Stimulated activated CD4-positive, alpha-beta T cell treated with anti-CD3 and anti-CD28 coated beads, Interleukin-2, amount 100 ng/mL, for 48 hours (primary cell): Measurements from ENCODE around the gene ABCC9.
"Not testable (repeated sequence)": the region's sequence is repeated elsewhere in the genome, so short reads cannot be mapped to it uniquely, and the experiment has no call there.

Experiments used
- DNase-seq, 2 donors: peaks; one replicate each; pipeline ENCODE4 v3.0.0-alpha.2; 2020

ABCC9 gene

DNA sequence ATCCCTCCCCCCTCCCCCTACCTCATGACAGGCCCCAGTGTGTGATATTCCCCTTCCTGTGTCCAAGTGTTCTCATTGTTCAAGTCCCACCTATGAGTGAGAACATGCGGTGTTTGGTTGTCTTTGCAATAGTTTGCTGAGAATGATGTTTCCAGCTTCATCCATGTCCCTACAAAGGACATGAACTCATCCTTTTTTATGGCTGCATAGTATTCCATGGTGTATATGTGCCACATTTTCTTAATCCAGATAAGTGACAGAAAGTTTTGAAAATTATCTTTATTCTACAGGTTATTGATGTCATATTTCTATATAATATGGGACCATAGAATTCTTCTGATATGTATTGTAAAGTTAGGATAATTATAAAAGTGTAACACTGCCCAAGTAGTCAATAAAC is 11.3 kb downstream of the ABCC9 start:
- DNase-seq, result not testable (repeated sequence)

DNA sequence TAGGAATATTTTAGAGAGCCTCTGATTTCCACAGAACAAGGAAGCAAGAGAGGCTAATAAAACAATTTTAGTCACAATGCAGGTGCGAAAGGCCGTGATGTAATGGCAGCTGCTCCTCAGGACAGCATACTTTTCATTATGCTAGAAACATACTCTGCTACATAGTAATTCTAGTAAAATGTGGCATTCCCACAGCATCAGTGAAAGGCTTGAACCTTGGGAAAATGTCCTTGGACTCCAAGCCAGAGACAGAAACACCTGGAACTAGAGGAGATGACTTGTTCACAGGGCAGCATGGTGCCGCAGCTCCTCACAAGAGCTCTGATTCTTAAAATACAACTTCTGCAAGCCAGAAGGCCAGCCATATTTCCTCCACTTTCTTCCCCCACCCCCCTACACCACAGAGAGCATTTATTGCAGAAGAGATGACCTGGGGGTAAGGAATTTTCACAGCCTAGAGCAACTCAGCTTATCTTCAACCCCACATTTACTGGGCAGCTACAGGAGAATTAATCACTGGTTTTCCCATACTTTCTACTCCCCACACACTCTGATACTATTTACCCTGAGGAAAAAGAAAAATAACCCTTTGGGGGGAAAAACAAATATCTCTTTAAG is 15.8 kb downstream of the ABCC9 start:
- DNase-seq, result no peak

DNA sequence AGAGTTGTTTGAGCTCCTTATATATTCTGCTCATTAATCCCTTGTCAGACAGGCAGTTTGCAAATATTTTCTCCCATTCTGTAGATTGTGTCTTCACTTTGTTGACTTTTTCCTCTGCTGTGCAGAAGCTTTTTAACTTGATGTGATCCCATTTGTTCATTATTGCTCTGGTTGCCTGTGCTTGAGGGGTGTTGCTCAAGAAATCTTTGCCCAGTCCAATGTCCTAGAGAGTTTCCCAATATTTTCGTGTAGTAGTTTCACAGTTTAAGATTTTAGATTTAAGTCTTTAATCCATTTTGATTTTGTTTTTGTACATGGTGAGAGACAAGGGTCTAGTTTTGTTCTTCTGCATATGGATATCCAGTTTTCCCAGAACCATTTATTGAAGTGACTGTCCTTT is 19.8 kb downstream of the ABCC9 start:
- DNase-seq, result no peak

DNA sequence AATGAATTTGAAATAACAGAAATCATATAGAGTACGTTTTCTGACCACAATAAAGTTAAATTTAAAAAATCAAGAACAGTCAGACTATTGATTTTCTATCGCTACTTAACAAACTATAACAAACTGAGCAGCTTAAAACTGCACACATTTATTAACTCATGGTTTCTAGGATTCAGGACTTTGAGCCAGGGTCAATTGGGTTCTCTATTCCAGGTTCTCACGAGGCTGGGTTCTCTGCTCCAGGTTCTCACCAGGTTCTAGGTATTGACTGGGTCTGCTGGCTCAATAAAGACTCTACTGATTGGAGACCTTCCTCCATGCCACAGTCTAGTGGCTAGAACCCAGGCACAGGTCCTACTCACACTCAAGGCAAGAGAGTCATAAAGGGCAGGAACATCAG is 22.8 kb downstream of the ABCC9 start:
- DNase-seq, result no peak

DNA sequence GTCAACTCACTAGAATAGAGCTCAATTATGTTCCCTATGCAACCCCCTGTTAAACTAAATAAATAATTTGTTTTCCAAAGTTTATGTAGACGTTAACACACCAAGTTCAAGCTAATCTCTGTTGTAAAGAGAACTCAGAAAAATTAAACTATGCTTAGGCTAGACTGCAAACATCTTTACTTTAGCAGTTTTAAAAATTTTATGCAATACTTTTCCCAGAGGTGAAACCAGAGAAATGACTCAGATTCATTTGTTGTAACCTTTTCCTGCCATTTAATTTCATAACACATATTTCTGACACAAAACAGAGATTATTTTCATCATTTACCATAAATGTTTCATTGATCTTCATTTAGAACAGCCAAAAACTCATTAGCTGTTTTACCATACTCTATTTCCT is 27.4 kb downstream of the ABCC9 start:
- no peak for DNase-seq

DNA sequence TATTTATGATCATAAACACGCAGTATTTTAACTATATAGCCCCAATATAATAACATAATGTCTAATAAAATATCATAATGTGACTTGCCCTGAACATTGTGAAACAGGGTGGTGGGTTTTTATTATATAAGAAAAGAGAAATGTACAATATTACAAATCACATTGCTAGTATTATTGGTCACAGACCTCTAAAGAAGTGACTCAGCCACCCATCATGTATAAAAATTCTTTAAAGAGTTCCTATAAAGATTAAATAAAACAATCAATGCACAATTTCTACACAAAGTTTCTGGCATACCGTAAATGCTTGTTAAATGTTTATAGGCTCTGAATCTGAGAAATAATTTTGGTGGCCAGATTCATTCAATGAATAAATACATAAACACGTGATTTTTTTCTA is 28.9 kb downstream of the ABCC9 start:
- DNase-seq, result no peak

DNA sequence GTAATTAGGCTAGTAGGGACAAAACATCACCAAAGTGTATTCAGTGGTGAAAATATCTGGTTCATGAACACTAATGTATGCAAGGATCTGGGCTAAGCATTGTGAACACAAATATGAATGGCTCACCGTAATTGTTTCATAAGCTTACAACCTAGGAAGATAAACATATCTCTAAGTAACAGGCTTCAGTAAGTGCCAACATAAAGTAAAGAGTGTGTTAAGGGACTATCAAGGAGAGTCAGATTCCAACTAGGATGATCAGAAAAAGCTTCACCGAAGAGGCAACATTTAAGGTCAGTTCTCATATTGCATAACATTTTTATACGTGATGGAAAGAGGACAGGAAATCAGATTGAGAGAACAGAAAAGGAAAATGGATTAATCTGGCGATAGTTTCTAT is 29.4 kb downstream of the ABCC9 start:
- DNase-seq, result no peak

DNA sequence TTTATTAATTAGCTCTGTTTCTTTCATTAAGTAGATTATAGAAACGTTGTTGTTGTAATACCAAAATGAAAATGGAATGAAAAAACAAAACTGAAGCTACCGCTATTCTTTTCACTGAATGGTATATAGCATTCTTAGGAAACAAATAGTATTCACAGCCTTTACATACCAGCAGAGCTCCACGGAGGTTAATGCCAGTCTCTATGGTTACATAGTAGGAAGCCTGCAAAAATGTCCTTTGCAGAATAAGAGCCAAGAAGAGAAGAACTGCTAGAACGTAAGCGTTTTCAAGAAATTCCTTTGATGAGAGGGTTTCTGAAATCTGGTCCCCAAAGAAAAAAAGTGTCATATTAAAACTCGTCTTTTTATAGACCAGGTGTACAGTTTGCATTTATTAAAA is 30.6 kb downstream of the ABCC9 start:
- no peak for DNase-seq

DNA sequence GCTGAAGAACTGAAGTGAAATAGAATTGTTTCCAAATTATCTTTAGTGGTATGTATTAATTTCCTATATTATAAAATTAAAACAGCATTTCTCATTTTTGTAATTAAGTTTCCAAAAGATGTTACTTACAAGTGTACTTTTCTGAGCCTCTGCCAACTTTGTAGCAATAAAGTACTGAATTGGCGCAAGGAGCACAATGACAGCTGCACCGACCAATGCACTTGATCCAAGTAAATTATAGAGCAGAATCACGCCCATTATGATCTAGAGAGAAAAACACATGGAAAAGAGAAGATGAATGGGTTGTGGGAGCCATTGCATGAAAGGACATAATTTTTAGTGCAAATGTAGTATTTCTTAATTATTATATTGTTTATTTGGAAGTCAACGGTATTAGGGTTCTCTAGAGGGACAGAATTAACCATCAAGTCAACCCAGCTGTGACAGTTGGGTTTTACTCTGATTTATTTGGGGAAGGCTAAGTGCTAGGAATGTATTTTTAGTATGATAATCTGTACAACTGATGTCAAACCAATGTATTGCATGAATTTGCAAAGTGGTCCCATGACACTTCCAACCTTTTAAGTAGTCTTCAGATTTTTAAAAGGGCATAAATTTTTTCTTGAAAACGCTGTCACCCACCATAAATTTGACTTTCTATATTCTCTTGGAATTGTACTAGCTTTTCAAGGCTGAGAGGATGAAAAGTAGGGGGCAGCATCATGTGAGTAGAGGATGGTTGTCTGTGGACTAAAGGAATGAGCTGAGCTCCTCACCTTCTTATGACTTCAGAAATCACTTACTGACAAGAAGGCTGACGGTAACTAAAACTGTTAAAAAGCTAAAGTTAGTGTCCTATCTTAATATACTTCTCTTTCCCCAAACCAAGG is 33.0 kb downstream of the ABCC9 start:
- no peak for DNase-seq

DNA sequence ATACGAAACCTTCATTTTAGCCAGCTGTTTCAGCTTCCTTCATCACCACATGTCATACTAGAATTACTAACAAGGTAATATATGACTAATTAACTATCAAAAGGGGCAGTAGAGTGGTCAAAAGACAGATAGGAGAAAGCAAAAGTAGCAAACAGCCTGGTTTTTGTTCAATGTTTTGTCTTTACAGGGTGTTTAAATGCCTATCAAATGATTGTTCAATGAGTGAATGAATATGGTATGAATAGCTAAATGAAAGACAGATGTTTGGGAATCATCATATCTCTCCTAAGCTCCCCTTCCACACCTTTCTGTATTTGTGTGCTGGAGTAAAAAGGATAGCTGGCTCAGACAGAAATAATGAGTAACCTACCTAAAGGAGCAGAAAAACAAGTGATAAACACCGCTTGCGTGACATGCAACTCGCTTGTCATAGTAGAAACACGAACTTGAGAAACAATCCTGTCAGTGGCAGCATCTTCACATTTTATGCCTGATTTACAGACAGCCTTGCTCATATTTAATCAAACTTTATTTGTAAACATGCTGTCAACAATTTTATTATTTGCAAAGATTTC is 34.2 kb downstream of the ABCC9 start:
- no peak for DNase-seq

DNA sequence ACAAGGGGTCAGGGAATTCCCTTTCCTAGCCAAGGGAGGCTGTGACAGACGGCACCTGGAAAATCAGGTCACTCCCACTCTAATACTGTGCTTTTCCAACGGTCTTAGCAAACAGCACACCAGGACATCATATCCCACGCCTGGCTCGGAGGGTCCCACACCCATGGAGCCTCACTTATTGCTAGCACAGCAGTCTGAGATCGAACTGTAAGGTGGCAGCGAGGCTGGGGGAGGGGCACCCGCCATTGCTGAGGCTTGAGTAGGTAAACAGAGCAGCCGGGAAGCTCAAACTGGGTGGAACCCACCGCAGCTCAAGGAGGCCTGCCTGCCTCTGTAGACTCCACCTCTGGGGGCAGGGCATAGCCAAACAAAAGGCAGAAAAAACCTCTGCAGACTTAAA is 41.7 kb downstream of the ABCC9 start:
- not testable (repeated sequence) for DNase-seq

DNA sequence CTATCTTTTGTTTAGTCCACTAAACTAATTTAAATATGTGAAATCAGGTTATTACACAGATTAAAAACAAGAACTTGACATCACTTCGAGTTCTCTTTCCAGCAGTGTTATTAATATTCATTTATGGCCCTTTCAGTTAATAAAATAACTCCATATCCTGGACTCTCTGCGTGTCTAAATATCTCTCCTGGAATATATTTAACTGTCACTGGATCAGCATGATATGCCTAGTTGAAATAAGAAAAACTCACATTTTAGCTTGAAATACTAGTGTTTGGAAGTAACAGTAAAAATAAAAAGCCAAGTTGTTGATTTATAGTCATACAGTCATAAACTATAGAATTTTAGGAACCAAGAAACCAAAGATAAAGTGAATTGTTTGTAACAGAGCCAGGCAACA is 45.6 kb downstream of the ABCC9 start:
- no peak for DNase-seq

DNA sequence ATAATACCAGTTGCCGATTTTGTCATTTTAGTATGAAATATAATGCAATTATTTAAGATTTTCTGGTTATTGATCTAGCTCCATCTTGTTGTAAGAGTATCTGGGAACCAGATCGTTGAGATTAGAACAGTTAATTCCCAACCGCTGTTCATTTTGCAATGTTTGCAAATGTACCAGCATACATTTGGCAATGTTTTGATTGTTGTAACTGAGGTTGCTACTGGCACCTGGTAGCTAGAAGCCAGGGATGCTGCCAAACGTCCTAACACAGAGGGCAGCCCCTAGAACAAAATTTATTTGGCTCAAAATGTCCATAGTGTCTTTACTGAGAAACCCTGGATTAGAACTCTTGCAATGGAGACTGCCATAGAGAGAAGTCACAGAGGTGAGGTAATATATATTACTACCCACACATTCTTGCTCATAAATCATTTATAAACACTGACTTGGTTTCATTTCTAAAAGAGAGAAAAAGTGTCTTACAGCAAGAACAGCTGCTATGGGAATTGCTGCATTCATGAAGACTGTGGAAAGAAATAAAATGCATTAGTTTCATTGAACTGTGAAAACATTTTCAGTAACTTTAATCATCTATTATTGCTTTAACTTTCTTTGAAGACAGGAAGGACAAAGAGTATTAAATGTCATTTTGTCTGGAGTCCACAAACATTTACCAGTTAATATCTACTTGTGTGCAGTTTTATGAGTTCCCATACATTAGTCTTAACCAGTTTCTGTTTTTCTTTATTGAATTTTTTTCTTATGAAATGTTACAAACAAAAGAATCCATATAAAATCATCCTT is 46.2 kb downstream of the ABCC9 start:
- DNase-seq, result no peak

DNA sequence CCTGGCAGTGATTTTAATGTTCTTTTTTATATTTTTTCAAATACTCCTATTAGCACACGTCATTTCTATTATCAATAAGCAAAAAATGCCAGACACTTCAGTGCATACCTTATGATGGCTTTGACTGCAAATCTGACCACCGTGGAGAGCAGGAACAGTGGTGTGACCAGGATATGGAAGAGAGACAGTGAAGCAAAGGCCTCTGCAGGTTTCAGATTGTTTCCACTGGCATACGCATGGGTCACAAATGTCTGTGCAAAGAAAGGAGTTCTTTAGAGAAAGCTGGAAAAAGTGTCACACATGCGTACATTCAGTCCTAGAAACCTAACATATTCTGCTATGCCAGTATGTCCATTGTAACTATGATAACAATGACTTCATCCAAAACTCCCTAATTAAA is 47.3 kb downstream of the ABCC9 start:
- no peak for DNase-seq

DNA sequence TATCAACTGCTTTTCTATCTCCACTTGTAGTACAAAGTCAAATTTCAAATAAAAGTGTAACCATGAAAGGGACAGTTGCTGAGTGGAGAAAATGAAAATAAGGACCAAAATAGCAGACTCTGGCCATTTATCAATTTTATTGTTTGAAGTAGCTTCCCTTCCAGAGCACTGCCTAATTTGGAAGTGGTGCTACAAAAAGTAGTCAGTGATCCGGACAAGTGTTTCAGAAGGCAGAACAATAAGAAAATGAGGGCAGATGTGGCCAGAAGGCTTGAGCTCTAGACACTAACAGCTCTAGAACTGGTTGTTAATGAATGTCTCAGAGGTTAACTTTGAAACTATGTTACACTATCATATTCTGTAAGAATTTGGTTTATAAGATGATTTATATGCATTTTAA is 48.9 kb downstream of the ABCC9 start:
- DNase-seq, result no peak

DNA sequence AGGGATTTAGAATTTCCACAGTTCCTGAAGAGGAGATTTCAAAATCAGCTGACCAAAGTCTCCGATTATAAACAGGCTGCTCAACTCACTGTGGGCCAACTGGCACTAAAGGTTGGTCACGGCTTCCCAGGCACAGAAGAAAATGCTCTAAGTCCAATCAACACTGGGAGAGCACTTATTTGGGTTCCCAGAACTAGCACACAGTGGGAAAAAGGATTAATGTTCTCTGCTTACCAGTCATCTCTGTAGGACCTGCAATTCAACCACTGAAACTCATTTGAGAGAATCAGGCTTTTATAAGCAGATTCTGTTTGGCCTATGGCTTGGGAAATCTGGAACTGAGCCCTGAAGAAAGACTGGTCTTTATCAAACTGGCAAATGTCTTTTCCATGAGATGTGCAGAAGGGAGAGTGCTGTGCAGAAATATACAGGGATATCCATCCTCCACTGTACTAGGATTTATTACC is 49.4 kb downstream of the ABCC9 start:
- DNase-seq, result no peak

DNA sequence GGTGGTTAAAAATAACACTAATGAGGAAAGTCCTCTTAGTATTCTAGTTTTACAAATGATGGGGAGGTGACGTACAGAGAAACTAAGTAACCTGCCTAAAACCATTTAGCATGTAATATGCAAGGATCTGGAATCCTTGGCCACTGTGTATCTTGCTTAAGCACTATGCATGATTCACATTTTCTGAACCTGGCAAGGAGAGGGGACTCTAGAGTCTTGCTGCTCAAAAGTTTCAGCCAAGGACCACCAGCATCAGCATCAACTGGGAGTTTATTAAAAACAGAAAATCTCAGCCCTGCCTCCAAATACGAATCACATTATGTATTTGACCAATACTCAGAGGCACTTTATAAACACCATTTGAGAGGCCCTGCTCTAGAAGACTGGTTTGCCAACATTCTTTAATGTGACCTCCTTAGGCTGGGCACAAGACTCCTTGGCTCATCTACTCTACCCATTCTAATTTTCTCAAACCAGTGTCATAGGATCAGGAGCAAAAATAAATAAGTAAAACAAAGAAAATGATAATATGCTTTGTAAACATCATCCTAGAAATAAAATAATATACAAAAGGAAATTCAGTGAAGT is 52.9 kb downstream of the ABCC9 start:
- no peak for DNase-seq

DNA sequence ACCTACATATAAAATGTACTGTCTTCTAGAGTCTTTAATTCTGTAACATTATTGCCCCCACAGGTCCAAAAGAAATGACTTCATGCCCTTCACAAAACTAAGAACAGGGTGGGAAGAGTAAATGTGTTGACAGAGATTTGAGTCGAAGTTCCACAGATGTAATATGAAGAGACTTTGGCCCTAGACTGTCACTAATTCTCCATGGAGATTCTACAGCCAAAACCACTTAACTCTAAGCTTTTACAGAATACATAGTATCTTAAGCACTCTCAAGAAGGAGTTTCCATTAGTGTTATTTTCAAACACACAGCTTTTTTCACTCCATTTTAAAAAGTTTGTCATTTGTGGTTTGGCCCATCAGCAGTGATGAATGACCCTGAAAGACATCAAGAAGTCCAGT is 56.3 kb downstream of the ABCC9 start:
- no peak for DNase-seq

DNA sequence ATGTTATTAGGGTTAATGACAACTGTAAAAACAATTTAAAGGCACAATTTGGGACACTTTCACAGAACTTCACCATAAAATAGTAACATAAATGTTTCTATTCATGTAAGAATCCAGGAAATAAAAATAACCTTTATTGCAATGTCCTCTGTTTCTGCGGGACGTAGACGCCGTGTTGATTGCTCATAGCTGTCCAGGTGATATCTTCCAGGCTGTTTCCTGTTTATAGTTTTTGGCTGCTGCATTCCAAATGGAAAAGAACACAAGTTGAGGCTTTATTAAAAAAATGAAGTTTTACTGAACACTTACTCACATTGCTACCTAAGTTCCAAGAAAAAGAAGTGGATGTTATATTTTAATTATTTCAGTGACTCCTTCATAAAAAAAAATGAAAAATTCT is 58.6 kb downstream of the ABCC9 start:
- no peak for DNase-seq

DNA sequence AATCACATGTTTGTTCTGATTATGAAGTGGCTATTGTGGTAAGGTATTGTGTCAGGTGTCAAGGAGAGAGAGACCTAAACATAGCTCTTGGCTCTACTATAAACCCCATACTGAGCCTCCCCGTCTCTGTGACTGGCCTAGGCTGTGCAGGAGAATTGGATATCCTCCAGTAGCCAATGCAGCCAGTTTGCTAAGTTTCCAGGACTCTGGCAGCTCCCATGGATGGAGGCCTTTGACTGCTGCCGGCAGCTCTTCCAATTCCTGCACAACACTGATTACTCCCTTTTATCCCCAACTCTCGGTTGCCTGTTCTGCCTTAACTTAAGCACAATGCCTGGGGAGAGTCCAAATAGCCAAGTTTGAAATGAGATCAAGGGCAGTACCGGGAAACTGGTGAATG is 59.3 kb downstream of the ABCC9 start:
- DNase-seq, result no peak

DNA sequence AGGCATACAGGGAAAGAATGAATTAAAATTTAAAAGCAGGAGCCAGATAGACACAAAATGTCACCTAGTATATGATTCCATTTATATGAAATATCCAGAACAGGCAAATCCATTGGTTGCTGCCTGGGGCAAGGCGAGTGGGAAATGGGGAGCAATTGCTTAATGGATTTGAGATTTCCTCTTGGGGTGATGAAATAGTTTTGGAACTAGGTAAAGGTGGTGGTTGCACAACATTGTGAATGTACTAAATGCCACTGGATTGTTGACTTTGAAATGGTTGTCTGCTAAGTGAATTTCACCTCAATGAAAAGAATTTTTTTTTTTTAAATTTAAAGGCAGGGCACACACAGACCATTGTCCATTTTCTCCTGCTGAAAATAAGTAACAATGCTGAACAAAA is 61.9 kb downstream of the ABCC9 start:
- DNase-seq, result no peak

DNA sequence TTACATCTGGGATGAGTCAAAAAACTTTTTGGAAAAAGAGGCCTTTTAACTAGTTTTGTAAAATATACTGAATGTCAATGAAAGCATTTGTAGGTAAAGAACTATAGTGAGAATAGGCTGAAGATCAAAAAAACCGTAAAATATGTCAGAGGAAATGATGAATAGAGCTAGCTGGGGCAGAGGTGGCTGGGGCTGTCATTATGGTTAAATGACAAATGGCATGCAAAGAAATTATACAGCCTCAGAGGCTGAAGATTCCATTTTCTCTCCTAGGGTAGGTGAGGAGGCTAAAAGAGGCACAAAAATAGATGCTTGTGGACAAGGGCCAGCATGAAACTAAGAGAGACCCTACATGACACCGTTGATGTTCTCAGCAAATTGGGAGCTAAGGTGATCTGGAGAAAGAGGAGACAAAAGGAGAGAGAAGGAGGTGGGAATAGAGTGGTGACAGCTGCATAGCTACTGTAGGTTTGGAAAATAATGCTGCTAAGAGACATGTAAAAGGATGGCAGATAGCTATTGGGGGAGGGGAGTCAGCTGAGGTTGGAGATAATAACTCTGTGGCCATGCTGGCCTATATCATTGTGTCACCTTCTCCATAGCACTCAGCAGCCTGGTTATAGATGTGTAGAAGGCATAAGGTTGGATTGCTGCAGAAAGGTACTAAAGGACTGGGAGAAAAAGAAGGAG is 63.8 kb downstream of the ABCC9 start:
- DNase-seq, result no peak
